Activated CD8-positive, alpha-beta T cell treated with anti-CD3 and anti-CD28 coated beads, Interleukin-2, amount 10 ng/mL, durations not matched to agents 7 days and 5 days (primary cell): ENCODE data around the gene DDI2. TPM values are rescaled to one million over a fixed set of nuclear protein-coding genes. Genes with fewer than 3 reads are reported as not detected.
"Not testable (repeated sequence)": the region's sequence is repeated elsewhere in the genome, so short reads cannot be mapped to it uniquely, and the experiment has no call there.

ENCODE experiments used
- ATAC-seq: fragments of 150-1000 bp; cut with Tn5 transposase; one replicate; pipeline ENCODE4 v1.10.0; 2021; ENCODE audit warnings: moderate library complexity
- CTCF ChIA-PET: fragments of 350-600 bp; sonication (Branson Sonifier 250); formaldehyde crosslinking; loops from one replicate; lab custom pipeline; 2021; ENCODE audit warnings: antibody characterized with exemption; lab: Charles Lee
- POLR2A ChIA-PET: fragments of 350-600 bp; sonication (Branson Sonifier 250); formaldehyde crosslinking; loops from one replicate; lab custom pipeline; 2021; ENCODE audit warnings: antibody characterized with exemption; lab: Charles Lee
- DNase-seq: peaks from one replicate; pipeline ENCODE4 v3.0.0-alpha.2; 2020
- H3K27ac Mint-ChIP-seq: one replicate; pipeline ENCODE4 v1.8.0; 2021; ENCODE audit warnings: mild to moderate bottlenecking, mixed read lengths
- H3K27me3 Mint-ChIP-seq: one replicate; pipeline ENCODE4 v1.8.0; 2021; ENCODE audit warnings: low read depth, mixed read lengths
- H3K36me3 Mint-ChIP-seq: one replicate; pipeline ENCODE4 v1.8.0; 2021; ENCODE audit warnings: low read depth, mixed read lengths
- H3K4me1 Mint-ChIP-seq: one replicate; pipeline ENCODE4 v1.8.0; 2021; ENCODE audit warnings: low read depth, mixed read lengths
- H3K4me3 Mint-ChIP-seq: one replicate; pipeline ENCODE4 v1.8.0; 2021; ENCODE audit warnings: mild to moderate bottlenecking, mixed read lengths
- H3K9me3 Mint-ChIP-seq: one replicate; pipeline ENCODE4 v1.8.0; 2022; ENCODE audit warnings: mixed read lengths; ENCODE audit not compliant: insufficient read depth
- total RNA-seq, 2 experiments: library from RNA; stranded (reverse); gene quantifications; one replicate each; pipeline ENCODE4 v1.2.3, GENCODE V29; 2021

The DDI2 gene
- total RNA-seq, 2 experiments from 2014 or later = 28.8 to 31.1 TPM

DNA sequence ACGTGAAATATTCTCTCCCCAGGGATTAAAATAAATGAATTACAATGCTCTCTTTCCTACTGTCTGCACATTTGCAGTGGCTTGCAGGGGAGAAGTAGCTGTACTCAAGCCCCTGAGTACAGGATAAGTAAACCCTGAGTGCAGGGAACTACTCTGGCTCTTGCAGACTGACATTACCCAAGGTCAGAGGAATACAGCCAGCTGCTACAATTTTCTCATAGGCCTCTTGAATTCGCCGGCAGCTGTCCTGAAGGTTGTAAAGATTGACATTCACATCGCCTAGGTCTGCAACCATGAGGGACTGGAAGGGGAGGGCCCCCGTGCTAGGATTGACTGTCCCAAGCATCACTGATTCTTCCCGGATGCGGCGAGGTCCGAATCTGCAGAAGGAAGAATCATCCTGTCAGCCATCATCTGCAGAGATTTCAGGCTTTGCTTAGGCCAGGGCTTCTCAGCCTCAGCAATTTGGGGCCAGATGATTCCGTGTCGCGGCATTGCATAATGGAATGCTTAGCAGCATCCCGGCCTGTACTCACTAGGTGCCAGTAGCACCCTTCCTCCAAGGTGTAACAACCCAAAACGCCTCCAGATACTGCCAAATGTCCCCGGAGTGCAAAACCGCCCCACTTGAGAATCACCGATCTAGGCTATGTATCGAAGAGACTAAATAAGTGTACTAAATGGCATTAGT lies 34.1 kb upstream of the DDI2 start:
- Mint-ChIP-seq H3K27ac (peak overlapping the region; percentile 69), H3K36me3 (peaks cover 22% of the 10 kb centered on the region), H3K27me3 (no peaks in the 10 kb centered on the region), H3K4me3 (peak overlapping the region; percentile 77), H3K9me3 (no peaks in the 10 kb centered on the region), H3K4me1 (peaks cover 44% of the 10 kb centered on the region)
- DNase-seq (no peak), ATAC-seq (no peak)
- POLR2A ChIA-PET = interaction anchor here (0.9 kb wide), 1 partner anchor 33 kb away, joined by 3 read pairs; no protein-coding TSS in a partner anchor
- CTCF ChIA-PET = interaction anchor here (1.2 to 1.3 kb wide), 2 partner anchors 11 to 38 kb away, joined by 3 to 4 read pairs; no protein-coding TSS in a partner anchor

DNA sequence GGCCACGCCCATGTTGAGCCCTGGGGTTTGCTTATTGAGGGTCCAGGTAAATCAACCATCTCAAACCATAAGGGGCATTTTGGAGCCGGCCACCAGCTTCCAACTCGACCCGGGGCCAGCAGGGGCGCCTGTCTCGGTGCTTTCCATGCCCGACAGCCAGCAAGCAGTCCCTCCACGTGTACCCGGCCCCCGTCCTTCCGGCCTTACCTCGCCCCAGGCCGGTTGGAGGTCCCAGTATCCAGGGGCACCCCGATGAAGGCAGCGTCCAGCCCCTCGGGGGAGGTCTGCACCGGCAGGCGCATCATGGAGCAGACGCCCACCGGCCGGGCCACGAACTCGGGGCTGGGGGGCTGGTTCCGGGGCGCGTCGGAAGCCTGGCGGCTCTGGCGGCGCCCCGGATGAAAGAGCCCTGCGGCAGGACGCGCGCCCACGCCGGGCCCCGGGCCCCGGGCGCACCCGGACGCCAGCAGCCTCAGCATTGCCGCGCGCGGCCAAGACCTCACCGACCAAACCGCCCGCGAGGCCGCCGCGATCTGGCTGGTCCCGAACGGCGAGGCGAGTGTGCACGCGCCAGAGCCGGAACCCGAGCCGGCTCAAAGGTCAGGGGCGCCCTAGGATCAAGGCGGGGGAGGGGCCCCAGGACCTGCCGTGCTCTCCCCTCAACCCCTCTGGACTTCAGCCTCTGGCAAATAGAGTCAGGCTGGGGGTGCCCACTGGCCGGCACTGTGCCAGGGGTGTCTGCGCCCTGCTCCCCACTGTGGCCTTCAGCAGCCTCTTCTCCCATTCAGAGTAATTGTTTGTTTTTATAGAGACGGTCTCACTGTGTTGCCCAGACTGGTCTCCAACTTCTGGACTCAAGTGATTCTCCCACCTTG lies 32.5 kb upstream of the DDI2 start, which contains the start of gene AGMAT:
Gene AGMAT, minus strand, starts transcription at position 563 of the 875 bp plus-strand sequence. Its CDS starts 84 bp downstream, at position 479.
- Mint-ChIP-seq H3K4me3 (peak within 1 kb of the TSS; percentile 77), H3K4me1 (peaks cover 28% of the 10 kb centered on the region), H3K27me3 (no peaks in the 10 kb centered on the region), H3K36me3 (peaks cover 17% of the 10 kb centered on the region), H3K27ac (peak within 1 kb of the TSS; percentile 85), H3K9me3 (no peaks in the 10 kb centered on the region)
- ATAC-seq = peak; percentile 89
- DNase-seq = peak; percentile 70
- ChIA-PET CTCF (interaction anchor here (0.7 to 1.3 kb wide), 4 partner anchors 9 to 53 kb away, joined by 3 to 4 read pairs (median 3); no protein-coding TSS in a partner anchor), POLR2A (no interaction called here)

DNA sequence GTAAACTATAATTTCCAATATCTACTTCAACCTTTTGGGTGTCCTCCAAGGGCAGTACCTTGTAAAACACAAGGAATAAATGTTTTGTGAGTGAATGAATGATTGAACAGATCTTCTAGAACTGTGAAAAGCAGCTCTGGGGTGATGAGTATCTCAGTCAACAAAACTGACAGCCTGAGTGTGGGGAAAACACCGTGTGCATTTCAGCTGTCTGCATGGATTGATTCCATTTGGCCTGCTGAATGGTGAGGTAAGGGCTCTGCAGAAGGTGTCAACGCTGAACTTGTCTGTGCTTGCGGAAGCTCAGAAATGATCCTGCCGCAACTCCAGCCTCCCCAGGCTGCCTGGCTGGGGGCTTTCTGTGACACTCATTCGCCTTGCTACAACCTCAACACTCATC lies 25.0 kb upstream of the DDI2 start:
- no peak for DNase-seq
- Mint-ChIP-seq H3K27me3 (peaks cover 2% of the 10 kb centered on the region), H3K9me3 (no peaks in the 10 kb centered on the region), H3K4me3 (no peak overlapping the region), H3K36me3 (peaks cover 11% of the 10 kb centered on the region), H3K27ac (no peak overlapping the region), H3K4me1 (no peaks in the 10 kb centered on the region)
- ChIA-PET CTCF (no interaction called here), POLR2A (no interaction called here)
- no peak for ATAC-seq

DNA sequence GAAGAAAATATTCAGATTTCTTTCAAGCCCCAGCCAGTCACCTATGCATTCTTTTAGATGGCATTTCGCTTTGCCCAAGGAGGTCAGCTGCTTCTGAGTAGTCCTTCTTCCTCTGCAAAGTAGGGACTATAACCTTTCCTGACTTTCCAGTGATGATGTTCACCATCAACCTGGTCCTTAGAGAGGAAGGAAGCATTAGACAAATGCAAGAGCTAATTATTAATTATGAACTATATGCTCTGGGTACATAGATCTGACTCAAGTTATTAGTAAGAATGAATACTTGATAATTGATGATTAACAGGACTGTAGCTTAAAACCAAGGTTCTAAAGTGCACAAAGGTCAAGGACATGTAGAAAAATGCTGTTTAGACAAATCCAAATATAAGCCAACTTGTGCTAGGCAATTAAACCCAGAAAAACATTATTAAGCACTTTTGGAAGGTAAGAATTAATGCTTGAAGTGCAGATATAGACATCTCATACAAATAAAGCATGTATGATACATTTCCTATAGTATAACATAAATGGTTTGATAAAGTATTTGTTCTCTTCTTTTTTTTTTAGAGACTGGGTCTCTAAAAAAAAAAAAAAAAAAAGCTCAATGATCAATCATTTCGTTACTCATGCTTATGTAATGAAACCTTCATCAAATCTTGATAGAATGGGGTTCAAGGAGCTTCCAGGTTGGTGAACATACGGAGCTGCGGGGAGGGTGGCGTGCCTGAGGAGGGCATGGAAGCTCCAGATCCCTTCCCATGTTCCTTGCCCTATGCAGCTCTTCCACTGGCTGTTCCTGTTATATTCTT lies 21.2 kb upstream of the DDI2 start:
- DNase-seq = no peak
- Mint-ChIP-seq H3K4me1 (no peaks in the 10 kb centered on the region), H3K36me3 (no peaks in the 10 kb centered on the region), H3K4me3 (no peak overlapping the region), H3K9me3 (no peaks in the 10 kb centered on the region), H3K27me3 (peaks cover 2% of the 10 kb centered on the region), H3K27ac (no peak overlapping the region)
- ChIA-PET CTCF (interaction anchor here (0.6 to 1.4 kb wide), 8 partner anchors 9 to 1883 kb away, joined by 3 to 10 read pairs (median 3); no protein-coding TSS in a partner anchor), POLR2A (interaction anchor here (0.5 to 0.9 kb wide), 2 partner anchors 57 to 101 kb away, joined by 3 to 5 read pairs; no protein-coding TSS in a partner anchor)
- ATAC-seq = no peak

DNA sequence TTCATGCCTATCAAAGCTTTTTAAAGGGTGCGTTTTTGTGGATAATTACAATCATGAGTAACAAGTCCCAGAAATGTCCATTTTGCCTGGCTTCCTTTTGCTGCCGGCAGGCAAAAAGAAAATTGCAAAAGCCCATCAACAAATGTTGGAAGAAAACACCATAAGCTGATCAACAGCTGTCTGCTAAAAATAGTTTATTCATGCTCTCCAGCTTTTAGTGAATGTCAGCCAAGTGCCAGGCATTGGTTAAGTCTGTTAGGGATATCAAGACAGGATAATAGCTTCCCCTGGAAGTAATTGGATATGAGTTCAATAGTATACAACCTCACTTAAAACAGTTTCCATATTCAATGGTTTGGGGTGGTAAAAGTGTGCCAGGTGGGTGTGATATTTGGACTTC lies 18.8 kb upstream of the DDI2 start:
- ChIA-PET CTCF (interaction anchor here (0.8 kb wide), 1 partner anchor 143 kb away, joined by 3 read pairs; no protein-coding TSS in a partner anchor), POLR2A (interaction anchor here (0.6 kb wide), 1 partner anchor 17 kb away, joined by 3 read pairs; no protein-coding TSS in a partner anchor)
- ATAC-seq (no peak), DNase-seq (no peak)
- H3K9me3 Mint-ChIP-seq = no peaks in the 10 kb centered on the region
- peaks cover 2% of the 10 kb centered on the region for H3K27me3 Mint-ChIP-seq
- H3K36me3 Mint-ChIP-seq = no peaks in the 10 kb centered on the region
- H3K4me1 Mint-ChIP-seq = peaks cover 5% of the 10 kb centered on the region
- H3K4me3 Mint-ChIP-seq = no peak overlapping the region
- no peak overlapping the region for H3K27ac Mint-ChIP-seq

DNA sequence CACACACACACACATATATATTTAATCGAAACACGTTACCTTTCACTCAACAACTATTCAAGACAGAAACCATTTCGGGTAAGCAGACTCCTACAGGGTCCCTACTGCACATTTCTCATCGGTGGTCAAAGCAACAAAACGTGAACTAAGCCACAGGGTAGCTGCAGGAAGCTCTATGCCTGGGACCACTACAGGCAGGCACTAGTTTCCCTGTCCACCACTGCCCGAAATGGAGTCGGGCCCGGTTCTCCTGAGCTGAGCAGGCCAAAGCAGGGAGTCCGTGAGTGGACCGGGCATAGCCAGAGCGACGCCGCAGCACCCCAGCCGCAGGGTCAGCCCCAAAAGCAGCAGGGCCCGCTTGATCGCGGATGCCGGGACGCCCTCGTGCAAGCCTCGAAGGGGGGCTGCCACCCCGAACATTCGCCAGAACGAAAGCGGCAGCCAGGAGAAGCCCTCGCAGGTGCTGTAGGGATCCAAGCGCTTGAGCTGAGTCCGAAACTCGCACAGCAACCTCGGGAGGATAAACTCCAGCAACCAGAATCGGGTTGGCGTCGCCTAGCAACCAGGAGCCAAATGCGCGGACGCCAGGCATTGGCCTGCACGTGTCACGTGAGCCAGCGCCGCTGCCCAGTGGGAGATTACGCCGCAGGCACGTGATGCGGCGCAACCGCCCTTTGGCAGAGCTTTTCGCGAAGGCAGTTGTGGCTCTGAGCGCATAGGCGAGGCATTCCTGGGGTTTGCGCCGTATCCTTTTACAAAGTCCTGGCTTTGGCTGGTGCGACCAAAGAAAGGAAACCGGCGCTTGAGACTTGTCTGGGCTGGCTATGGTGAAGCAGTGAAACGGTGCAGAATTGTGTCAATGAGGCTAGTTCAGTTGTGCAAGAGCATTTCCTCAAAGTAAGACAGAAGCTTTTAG lies 13.9 kb upstream of the DDI2 start:
- H3K9me3 Mint-ChIP-seq = no peaks in the 10 kb centered on the region
- peak overlapping the region; percentile 22 for H3K27ac Mint-ChIP-seq
- peaks cover 11% of the 10 kb centered on the region for H3K4me1 Mint-ChIP-seq
- DNase-seq (peak; percentile 96), ATAC-seq (peak; percentile 98)
- CTCF ChIA-PET = interaction anchor here (0.6 to 3.9 kb wide), 4 partner anchors 9 to 14 kb away, joined by 3 to 15 read pairs (median 7); partner anchors contain the start of gene DDI2
- peak overlapping the region; percentile 60 for H3K4me3 Mint-ChIP-seq
- POLR2A ChIA-PET = interaction anchor here (0.8 to 1.8 kb wide), 6 partner anchors 15 to 230 kb away, joined by 3 to 7 read pairs (median 4); no protein-coding TSS in a partner anchor
- no peaks in the 10 kb centered on the region for H3K36me3 Mint-ChIP-seq
- H3K27me3 Mint-ChIP-seq = no peaks in the 10 kb centered on the region

DNA sequence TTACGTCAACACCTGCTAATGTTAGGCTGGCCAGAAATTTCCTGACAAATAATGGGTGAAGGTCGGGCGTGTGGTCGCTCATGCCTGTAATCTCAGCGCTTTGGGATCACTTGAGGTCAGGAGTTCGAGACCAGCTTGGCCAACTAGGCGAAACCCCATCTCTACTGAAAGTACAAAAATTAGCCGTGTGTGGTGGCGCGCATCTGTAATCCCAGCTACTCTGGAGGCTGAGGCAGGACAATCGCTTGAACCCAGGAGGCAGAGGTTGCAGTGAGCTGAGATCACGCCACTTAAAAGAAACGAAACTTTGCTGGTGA lies 13.3 kb upstream of the DDI2 start:
- H3K4me3 Mint-ChIP-seq = peak overlapping the region; percentile 60
- POLR2A ChIA-PET = interaction anchor here (0.8 to 1.8 kb wide), 6 partner anchors 14 to 243 kb away, joined by 3 to 7 read pairs (median 4); partner anchors contain the start of gene SPEN

DNA sequence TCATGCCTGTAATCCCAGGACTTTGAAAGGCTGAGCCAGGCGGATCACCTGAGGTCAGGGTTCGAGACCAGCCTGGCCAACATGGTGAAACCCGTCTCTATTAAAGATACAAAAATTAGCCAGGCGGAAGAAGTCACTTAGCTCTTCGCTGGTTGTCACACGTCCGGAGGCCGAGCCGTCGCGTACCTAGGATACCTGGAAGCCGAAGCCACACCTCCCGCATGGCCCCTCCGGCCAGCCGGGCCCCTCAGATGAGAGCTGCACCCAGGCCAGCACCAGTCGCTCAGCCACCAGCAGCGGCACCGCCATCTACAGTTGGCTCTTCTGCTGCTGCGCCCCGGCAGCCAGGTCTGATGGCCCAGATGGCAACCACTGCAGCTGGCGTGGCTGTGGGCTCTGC lies 12.9 kb upstream of the DDI2 start:
- ChIA-PET CTCF (interaction anchor here (1.4 to 3.9 kb wide), 3 partner anchors 10 to 15 kb away, joined by 5 to 15 read pairs (median 9); partner anchors contain the start of gene DDI2), POLR2A (interaction anchor here (0.8 to 1.8 kb wide), 3 partner anchors 25 to 243 kb away, joined by 4 to 5 read pairs (median 5); partner anchors contain the start of gene SPEN)
- not testable (repeated sequence) for H3K4me3 Mint-ChIP-seq, H3K27me3 Mint-ChIP-seq, H3K36me3 Mint-ChIP-seq, H3K27ac Mint-ChIP-seq, ATAC-seq, H3K9me3 Mint-ChIP-seq, DNase-seq
- H3K4me1 Mint-ChIP-seq = peaks cover 11% of the 10 kb centered on the region

More for the DNA sequence above, 13.3 kb upstream of the DDI2 start:
- Mint-ChIP-seq H3K4me1 (peaks cover 11% of the 10 kb centered on the region), H3K27ac (peak overlapping the region; percentile 22)
- not testable (repeated sequence) for ATAC-seq, H3K9me3 Mint-ChIP-seq, DNase-seq, H3K36me3 Mint-ChIP-seq, H3K27me3 Mint-ChIP-seq
- CTCF ChIA-PET = interaction anchor here (1.4 to 3.9 kb wide), 3 partner anchors 10 to 15 kb away, joined by 5 to 15 read pairs (median 9); partner anchors contain the start of gene DDI2

DNA sequence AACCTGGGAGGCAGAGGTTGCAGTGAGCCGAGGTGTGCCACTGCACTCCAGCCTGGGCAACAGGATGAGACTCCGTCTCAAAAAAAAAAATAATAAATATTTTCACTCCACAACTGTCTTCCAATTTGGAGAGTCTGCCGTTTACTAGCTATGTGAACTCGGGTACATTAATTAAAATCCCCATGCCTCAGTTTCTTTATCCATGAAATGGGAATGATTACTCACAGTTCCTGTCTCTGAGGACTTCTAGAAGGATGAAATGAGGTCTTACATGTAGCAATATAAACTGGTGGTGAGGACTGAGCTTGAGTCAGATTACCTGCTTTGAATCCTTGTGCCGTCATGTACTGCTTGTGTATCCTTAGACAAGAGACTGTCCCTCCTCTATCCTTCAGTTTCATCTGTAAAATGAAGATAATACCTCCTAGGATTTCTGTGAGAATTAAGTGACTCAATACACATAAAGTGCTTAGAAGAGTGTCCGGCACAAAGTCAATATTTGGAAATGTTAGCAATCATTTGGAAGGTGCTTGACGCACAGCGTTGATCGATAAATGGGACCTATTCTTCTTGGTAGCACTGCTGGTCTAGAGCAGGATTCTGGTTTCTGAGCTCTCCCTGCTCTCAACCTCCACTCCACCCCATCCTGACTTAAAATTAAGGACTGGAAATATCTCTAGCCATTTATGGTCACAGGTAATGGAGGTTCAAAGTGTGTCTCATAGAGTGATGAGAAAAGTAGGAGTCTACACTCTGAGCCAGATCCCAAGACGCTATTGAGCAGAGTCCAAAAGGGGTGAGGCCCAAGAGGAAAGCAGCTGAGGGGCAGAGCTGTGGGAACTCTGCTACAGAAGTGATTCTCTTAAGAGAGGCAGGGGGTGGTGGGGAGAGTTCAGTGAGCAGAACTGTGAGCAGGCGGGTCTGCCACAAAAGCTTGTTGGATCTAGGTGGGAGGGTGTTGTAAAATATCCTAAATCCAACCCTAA lies 11.6 kb upstream of the DDI2 start:
- Mint-ChIP-seq H3K36me3 (no peaks in the 10 kb centered on the region), H3K9me3 (no peaks in the 10 kb centered on the region), H3K4me3 (no peak overlapping the region), H3K27me3 (no peaks in the 10 kb centered on the region), H3K27ac (no peak overlapping the region), H3K4me1 (peaks cover 11% of the 10 kb centered on the region)
- ATAC-seq (no peak), DNase-seq (no peak)
- ChIA-PET POLR2A (interaction anchor here (0.6 kb wide), 1 partner anchor 332 kb away, joined by 5 read pairs; no protein-coding TSS in a partner anchor), CTCF (interaction anchor here (0.9 to 3.9 kb wide), 2 partner anchors 11 to 136 kb away, joined by 3 to 15 read pairs; partner anchors contain the start of gene DDI2)
